KBM-7 (cell line): Measurements from ENCODE around the gene ASTN2.

Experiments
- DNase-seq: peaks from one replicate; pipeline ENCODE4 v3.0.0-alpha.2; 2015
- in situ Hi-C: fragments of 300-500 bp; cut with MboI; formaldehyde crosslinking; loops from 2 replicates; pipeline ENCODE4 v1.14.3; 2020; ENCODE audit warnings: low sequenced_read_pairs, low pct_unique_long_range_greater_than_20kb, mixed read lengths

ASTN2 gene

DNA sequence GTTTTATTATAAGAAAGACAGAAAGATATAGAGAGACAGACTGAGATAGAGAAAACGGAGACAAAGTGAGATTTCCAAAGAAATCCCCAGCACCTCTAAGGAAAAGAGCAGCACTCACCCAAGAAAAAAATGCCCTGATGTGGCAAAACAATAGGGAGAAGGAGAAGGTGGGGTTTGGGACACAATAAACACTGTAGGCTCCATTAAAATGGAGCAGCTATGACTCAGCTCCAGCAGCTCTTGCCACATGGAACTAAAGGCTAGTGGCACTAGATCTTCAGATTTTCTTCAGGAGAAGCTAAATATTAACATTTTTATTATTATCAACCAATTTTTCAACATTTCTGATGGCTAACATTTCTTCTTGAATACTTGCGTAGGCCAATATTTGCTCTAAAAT is 406.0 kb downstream of the ASTN2 start:
- DNase-seq = no peak
- in situ Hi-C loops = no loop called here

DNA sequence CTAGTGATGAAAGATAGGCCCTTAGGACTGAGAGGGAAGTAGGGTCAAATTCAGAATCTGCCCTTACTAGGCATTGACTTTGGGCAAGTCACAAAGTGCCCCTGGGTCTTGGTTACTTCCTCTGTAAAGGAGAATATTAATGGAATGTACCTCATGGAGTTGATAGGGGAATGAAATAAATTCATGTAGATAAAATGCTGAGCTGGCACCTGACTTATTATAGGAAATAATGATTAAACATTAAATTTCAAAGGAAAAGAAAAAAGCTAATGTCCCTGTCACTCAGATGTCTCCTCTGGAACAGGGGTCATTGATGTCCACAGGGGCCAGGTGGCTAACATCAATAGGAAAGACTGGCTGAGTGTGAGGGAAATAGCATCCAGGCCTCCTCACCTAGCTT is 406.4 kb downstream of the ASTN2 start:
- in situ Hi-C loops = no loop called here
- DNase-seq = no peak

DNA sequence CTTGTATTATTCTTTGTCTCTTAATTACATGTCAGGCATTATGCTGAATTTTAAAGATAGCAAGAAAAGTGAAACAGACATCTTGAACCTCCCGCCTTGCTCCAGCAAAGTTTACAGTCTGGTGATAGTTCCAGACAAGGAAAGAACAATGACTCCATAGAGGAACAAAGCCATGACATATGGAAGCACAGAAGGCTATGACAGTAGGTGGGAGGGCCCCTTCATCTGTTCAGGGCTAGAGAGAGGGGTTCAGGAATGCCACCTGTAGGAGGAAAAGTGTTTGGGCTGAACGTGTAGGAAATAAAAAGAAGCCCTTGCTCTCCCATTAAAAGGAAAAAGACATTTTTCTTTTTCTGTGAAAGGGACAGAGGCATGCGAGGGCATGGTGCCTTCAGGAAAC is 412.2 kb downstream of the ASTN2 start:
- in situ Hi-C loops = no loop called here
- DNase-seq = no peak

DNA sequence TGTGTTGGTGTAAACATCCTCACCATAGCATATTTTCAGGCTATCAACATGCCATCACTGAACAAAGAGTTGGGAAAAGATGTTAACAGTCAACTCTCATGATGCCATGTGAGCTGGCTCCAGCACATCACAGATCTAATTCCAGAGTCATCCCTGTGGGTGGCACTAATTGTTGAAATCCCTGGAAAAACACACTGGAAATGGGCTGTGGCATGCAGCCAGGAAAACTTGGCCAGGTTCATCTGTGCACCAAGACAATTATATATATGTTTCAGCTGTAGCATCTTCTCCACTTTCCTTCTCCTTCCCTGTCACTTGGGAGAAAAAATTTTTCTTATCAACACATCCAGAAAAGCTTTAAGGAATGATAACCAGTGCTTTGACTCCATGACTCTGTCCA is 414.0 kb downstream of the ASTN2 start:
- DNase-seq = no peak
- in situ Hi-C loops = no loop called here

DNA sequence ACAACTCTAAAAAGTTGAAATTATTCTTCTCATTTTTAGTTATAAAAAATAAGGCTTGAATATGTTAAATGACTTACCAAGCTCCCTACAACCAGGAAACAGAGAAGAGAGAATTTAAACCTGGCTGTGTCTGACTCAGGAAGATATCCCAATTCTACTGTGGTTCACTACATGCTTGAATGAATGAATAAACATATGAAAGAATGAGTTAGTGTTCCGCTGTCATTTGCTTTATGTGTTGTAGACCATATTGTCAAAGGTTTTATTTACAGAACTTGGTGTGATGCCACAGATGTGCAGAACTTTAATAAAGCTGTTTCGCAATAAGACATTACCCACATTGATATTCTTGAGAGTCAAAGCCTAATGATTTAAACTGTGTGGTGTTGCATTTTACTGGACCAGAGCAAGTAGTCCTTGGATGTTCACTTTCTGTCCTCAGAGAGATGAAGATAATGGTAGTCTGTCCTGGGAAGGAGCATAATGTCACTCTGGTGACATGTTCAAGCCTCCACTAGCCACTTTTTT is 414.6 kb downstream of the ASTN2 start:
- no peak for DNase-seq
- in situ Hi-C loops = no loop called here

DNA sequence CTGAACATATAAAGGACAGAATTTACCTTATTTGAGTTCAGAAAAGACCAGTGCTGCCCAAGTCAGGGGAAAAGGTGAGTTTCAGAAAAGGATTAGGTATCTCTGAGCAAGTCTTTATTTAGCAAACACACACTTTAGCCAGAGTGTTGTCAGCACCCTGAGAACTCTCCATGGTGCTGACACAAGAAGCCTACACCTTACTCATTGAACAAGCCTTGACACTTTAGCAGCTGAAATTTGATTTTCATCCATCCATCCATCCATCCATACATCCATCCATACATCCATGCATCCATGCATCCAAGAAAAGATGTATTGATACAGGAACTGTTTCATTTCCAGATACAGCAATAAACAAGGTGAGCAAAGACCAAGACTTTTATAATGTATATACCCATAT is 416.6 kb downstream of the ASTN2 start:
- DNase-seq = no peak
- in situ Hi-C loops = no loop called here

DNA sequence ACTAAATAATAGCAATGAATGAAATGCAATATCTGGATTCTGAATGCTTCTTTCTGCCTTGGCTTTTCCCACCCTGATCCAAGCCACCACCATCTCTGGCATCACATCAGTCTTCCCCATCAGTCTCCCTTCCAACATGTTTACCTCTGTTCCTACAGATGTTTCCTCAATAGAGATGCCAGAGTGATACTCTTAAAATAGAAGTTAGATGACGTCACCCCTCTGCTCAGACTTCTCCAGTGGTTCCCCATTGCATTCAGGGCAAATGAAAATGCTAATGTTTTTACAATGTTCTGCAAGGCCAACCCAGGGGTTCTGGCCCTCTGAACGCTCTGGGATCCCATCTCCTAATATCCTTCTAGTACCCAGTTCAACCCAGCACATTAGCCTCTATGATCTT is 422.0 kb downstream of the ASTN2 start:
- DNase-seq = no peak
- in situ Hi-C loops = no loop called here

DNA sequence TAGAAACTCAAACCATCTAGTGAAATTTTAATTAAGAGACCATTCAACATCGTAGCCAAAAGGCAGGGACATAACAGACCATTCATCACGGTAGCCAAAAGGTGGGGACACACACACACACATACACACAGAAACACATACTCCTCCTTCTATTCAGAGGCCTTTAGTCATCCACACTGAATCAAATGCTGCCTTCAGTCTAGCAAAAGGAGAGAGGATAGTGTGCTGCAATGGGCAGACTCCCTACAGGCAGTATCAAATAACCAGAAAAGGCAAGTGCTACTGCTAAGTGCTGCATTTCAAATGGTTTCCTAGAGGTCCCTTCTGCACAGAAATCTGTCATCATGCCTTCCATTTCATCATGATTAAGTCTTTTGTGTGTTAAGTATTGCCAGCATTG is 423.8 kb downstream of the ASTN2 start:
- no peak for DNase-seq
- in situ Hi-C loops = no loop called here

DNA sequence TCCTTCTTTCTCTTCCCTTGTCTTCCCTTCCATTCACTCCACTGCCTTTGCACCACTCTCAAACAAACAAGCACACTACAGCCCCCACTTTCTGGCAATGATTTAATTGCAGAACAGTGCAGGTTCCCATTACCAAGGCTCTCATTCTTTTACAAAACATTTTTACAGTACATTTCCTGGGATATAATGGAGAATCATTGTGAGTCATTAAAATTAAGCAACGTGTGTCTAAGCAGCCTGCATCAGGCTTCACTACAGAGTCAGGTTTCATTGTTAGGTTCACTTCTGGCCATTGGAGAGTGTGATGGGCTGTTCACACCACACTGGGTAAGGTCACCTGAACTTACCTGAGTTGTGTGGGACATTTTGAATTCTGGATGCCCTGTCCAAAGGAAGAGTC is 424.3 kb downstream of the ASTN2 start:
- DNase-seq = no peak
- in situ Hi-C loops = no loop called here

DNA sequence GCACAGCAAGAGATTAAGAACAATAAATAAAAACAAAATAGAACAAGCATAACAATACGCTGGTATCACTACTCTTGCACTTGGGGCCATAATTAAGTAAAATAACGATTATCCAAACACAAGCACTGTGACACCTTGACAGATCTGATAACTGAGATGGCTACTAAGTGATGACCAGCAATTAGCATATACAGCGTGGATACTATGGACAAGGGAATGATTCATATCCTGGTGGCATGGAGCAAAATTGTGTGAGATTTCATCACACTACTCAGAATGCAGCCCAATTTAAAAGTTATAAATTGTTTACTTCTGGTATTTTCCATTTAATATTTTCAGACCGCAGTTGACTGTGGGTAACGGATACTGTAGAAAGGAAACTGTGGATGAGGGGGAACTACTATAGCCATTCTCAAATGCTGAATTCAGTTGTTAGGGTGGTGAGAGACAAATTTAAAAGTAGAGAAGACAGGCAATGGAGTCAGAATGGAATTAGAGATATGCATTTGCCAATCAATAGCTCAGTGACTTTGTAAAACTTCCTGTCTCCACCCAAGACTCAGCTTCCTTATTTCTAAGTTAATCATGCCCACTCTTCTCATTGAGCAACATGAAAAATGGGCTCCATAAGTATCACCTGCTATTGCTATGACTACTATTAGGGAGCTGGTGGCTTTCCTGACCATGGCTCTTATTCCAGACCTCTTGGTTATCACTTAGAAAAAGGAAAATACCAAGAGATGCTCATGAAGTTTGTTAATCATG is 427.0 kb downstream of the ASTN2 start:
- no peak for DNase-seq
- in situ Hi-C loops = no loop called here

DNA sequence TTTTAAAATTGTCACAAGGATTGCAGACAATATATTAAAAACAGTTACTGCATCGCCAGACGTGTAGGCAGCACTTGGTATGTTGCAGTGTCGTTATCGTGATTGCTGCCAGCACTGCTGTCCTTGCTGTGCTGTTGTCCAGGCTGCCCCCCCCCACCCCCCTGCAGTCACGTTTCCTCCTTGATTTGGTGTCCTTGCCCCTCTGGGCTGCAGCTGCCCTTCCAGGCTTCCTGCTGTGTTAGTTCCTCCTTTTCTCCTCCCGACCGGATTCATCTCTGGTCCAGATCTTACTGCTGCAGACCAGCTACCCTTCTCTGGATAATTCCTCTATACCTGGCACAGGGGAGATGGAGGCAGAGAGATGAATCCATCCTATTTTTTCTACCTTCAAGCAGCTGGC is 428.8 kb downstream of the ASTN2 start:
- DNase-seq = no peak
- in situ Hi-C loops = no loop called here

DNA sequence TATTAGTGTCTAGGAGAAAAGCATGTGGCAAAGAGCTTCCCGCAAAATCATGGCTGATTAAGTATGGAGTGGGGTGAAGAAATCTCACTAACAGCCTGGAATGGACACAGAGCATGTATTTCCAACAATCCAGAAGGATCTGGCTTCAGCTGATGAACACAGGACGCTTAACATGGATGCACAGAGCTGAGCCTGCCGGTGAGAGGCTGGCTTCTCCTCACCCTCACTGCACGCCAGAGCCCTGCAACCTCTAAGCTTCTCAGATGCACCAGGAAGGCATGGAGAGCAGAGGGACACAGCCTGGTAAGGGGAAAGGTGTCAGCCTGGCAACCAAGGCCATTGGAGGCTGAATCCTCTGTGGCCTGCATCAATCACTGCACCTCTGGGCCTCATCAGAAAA is 429.3 kb downstream of the ASTN2 start:
- in situ Hi-C loops = no loop called here
- DNase-seq = no peak

DNA sequence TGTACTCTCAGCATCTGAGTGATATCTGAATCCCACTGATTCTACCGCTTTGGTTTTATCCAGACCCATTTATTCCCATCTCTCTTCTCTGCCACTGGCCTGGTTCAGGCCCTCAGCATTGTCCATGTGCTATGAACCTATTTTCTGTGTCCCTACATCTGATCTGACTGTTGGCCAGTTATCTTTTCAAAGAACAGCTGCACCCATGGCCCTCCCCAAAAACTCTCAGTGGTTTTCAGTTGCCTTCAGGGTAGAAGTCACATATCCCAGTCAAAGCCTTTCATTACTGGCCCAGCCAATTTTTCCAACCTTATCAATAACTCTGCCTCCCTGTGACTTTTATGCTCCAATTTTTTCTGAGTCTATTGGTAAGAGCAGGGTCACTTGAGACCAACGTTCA is 430.7 kb downstream of the ASTN2 start:
- in situ Hi-C loops = no loop called here

DNA sequence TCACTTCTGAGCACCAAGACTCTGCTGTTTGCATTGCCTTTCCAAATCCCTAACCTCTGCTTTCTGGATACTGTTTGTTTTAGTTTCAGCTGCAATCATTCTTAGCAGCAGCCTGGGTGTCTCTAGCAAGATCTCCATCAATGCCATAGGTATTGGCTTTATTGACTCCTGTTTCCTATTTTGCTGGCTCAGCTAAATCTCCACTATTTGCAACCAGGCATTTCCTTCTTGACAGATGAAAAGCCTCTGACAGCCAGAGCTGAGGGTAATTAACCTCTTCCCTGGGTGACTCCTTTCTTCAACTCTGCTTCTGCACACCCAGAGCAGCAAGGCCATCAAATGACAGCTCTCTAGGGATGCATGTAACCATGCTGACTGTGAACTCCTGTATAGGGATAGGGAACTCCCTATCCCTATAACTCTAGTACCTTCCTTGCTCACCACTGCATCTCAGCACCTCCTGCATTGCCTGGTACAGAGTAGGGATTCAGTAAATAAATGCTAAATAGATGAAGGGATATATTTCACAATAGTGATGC is 434.2 kb downstream of the ASTN2 start:
- in situ Hi-C loops = no loop called here

More for the DNA sequence above, 430.7 kb downstream of the ASTN2 start:
- no peak for DNase-seq

DNA sequence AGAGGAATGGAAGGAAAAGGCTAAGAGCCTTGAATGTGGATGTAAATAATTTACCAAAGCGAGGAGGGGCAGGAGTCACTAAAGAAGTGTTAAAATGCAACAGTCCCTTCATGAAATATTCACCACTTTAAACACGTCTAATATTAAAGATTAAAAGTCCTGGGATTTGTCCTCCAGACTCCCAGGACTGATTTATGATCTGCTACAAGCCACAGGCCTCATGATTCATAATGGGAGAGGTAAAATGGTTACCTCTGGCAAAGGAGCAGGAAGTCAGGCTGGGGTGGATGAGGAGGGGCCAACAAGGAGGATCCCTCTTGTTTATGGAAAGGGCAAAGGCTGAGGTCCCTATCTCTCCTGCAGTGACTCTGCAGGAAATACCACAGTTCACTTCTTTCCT is 435.4 kb downstream of the ASTN2 start:
- in situ Hi-C loops = no loop called here
- no peak for DNase-seq

More for the DNA sequence above, 434.2 kb downstream of the ASTN2 start:
- no peak for DNase-seq

DNA sequence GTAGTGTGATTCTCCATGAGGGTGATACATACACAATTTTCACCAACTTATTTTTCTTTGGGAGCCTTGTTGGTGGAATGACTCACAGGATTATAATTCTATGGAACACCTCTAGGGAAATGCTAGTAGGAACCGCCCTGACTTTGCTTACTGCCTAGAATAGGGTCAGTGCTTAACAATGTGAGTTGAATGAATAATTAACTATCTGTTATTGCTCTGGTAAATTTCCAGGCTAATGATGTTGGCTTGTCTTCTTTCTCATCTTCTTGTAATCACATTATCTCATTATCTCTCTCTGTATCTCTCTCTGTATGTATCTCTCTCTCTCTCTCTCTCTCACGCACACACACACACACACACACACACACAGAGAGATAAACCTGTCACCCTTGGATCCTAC is 436.7 kb downstream of the ASTN2 start:
- DNase-seq = no peak
- in situ Hi-C loops = no loop called here

DNA sequence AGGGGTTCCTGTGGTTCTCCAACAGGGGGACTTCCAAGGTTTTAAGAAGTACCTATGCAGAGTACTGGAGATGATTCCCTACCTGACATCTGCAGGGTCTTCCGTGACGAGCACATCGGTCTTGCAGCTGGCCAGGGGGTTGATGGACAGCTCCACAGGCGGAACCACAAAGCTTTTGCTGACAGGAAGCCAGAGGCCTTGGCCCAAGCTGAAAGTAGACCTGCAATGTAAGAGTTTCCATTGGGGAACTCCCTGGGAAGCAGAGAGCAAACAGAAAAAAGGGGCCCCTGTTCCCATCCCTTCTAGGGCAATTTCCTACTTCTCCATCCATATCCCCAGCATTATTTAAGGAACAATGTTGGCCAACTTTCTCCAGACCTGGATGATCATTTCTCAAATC is 439.7 kb downstream of the ASTN2 start:
- in situ Hi-C loops = no loop called here
- no peak for DNase-seq

DNA sequence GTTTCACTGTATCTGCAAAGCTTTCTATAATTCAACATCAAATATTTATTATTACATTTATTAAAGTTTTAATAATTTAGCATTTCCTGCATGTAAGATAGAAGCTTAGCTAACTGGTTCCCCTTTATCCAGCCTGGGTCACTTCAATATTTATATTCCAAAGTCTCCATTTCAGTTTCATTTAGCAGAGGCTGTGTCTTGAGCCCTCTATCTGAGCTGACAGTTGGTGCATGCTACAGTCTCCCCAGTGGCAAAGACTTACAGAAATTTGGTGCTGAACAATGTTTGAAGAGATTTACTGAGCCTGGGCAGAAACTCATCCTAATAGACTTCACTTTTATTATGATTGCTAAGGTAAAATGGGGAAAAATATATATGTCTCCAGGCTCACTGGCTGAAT is 448.7 kb downstream of the ASTN2 start:
- DNase-seq = no peak

DNA sequence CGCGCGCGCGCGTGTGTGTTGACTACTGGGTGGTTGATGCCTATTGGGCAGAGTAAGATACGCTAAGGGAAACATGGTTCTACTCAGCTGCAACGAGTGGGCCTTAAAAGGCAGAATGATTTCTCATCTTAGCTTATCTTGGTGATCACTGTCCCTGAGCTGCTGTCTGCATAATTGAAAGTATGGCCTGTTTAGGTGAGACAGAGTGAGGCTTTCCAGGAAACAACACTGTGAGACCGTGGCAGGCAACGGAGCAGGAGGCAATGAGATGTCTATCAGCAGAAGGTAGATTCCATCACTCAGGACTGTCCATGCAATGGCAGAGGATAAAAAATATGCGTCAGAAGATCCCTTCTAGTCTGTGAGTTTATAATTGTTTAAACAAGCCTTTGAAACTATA is 450.6 kb downstream of the ASTN2 start:
- in situ Hi-C loops = no loop called here

More for the DNA sequence above, 448.7 kb downstream of the ASTN2 start:
- in situ Hi-C loops = no loop called here

DNA sequence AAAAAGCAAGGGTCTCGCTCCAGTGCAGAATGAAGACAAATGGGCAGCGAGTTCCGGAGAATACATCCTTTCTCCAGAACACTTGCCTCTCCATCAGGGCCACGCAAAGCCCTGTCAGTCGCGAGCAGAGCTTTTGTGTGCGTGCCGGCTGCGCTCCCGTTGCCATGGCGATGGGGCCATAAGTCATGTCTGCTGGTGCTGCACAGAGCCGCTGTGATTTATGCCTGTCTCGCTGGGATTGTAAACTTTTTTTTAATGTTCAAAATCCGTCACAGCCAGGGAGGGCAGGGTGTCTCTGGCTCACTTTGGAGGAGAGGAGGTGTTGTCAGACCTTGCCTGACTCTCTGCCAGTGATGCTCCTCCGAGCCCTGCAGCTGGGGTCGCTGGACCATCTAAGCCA is 455.0 kb downstream of the ASTN2 start:
- DNase-seq = no peak

More for the DNA sequence above, 450.6 kb downstream of the ASTN2 start:
- no peak for DNase-seq

DNA sequence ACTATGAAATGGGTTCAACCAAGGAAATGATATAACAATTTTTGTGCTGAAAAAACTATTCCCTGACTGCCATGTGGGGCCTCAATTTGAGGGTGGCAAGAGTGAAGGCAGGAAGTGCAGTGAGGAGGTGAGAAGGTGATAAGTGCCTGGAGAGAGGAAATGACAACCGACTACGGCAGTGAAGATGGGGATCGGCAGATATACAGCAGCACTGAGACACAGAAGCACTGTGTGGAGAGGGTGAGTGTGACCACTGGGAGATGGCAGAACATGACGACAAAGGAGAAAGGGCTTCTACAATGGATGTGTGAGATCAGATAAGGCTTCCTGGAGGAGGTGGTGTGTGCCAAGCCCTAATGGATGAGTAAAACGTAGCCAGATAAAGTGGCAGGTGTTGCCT is 456.0 kb downstream of the ASTN2 start:
- DNase-seq = no peak
- in situ Hi-C loops = no loop called here

More for the DNA sequence above, 455.0 kb downstream of the ASTN2 start:
- in situ Hi-C loops = no loop called here
